Adrenal gland (tissue), 5 donors: Measurements from ENCODE around the gene CDH15.

Experiments
- POLR2A ChIP-seq, 2 donors: fragments of 450-650 bp; IDR thresholded peaks; one replicate each; pipeline ENCODE4 v1.6.1; 2017; ENCODE audit warnings: antibody characterized with exemption in 2 of 2, mild to moderate bottlenecking in 2 of 2, moderate library complexity in 1 of 2
- TF ChIP-seq, protein P1 (sequence below), 6 experiments: fragments of 450-650 bp in 4 of 6; fragments of 200-600 bp in 2 of 6; sonication (generic) in 1 of 6; IDR thresholded peaks; 1 replicate in 5 of 6; 2 replicates in 1 of 6; pipeline versions ENCODE4 v1.5.1 to v1.8.0; 2016 to 2021; ENCODE audit warnings: antibody characterized with exemption in 6 of 6, mild to moderate bottlenecking in 2 of 6, moderate library complexity in 1 of 6
- donor health status: DM: no; HTN: no; CAD: no.

GRCh38 chr16:89174055-89174827 lies 2.7 kb downstream of the CDH15 start:
- no peak for TF ChIP-seq POLR2A (IDR thresholded peaks at IDR 0.05)
- TF ChIP-seq, protein P1, sequence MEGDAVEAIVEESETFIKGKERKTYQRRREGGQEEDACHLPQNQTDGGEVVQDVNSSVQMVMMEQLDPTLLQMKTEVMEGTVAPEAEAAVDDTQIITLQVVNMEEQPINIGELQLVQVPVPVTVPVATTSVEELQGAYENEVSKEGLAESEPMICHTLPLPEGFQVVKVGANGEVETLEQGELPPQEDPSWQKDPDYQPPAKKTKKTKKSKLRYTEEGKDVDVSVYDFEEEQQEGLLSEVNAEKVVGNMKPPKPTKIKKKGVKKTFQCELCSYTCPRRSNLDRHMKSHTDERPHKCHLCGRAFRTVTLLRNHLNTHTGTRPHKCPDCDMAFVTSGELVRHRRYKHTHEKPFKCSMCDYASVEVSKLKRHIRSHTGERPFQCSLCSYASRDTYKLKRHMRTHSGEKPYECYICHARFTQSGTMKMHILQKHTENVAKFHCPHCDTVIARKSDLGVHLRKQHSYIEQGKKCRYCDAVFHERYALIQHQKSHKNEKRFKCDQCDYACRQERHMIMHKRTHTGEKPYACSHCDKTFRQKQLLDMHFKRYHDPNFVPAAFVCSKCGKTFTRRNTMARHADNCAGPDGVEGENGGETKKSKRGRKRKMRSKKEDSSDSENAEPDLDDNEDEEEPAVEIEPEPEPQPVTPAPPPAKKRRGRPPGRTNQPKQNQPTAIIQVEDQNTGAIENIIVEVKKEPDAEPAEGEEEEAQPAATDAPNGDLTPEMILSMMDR (IDR thresholded peaks at IDR 0.05), result no peak
